WTC11 (cell line): Measurements from ENCODE around the gene R3HDML. TPM values are rescaled to one million over a fixed set of nuclear protein-coding genes. Genes with fewer than 3 reads are reported as not detected.
A peak's percentile ranks its signal among the peaks of the same experiment; 100 is the strongest.

Experiments
- ATAC-seq: fragments of 200-7000 bp; cut with Tn5 transposase; 2 replicates; pipeline ENCODE4 v1.10.0; 2021; ENCODE audit warnings: mild to moderate bottlenecking, moderate library complexity
- CTCF ChIA-PET: fragments of 300-600 bp; sonication (Branson Sonifier 250); formaldehyde crosslinking; loops from one replicate; lab custom pipeline; 2021; ENCODE audit warnings: antibody characterized with exemption; lab: Charles Lee
- POLR2A ChIA-PET: fragments of 350-600 bp; sonication (Branson Sonifier 250); formaldehyde crosslinking; loops from one replicate; lab custom pipeline; 2021; ENCODE audit warnings: antibody characterized with exemption; lab: Charles Lee
- DNase-seq: peaks from one replicate; pipeline ENCODE4 v3.0.0; 2021; ENCODE audit warnings: low spot score
- H3K27ac Mint-ChIP-seq: 2 replicates; pipeline ENCODE4 v1.8.0; 2021; ENCODE audit warnings: mixed read lengths
- H3K27me3 Mint-ChIP-seq: 2 replicates; pipeline ENCODE4 v1.8.0; 2021; ENCODE audit warnings: low read depth, mild to moderate bottlenecking, moderate library complexity, mixed read lengths
- H3K36me3 Mint-ChIP-seq: 2 replicates; pipeline ENCODE4 v1.8.0; 2021; ENCODE audit warnings: mixed read lengths
- H3K4me1 Mint-ChIP-seq: 2 replicates; pipeline ENCODE4 v1.8.0; 2022; ENCODE audit warnings: mixed read lengths
- H3K4me3 Mint-ChIP-seq: 2 replicates; pipeline ENCODE4 v1.8.0; 2021; ENCODE audit warnings: mild to moderate bottlenecking, moderate library complexity, mixed read lengths
- H3K9me3 Mint-ChIP-seq: 2 replicates; pipeline ENCODE4 v1.8.0; 2021; ENCODE audit warnings: mixed read lengths
- ARID4B ChIP-seq: sonication (generic); formaldehyde crosslinking; IDR thresholded peaks from 2 replicates; pipeline ENCODE4 v1.8.0; 2023; ENCODE audit warnings: missing genetic modification reagents, mild to moderate bottlenecking, borderline replicate concordance
- CREM ChIP-seq: sonication (generic); formaldehyde crosslinking; IDR thresholded peaks from 2 replicates; pipeline ENCODE4 v1.8.1; 2022; ENCODE audit warnings: mild to moderate bottlenecking, missing genetic modification reagents, moderate library complexity
- ELF4 ChIP-seq: sonication (generic); formaldehyde crosslinking; IDR thresholded peaks from 2 replicates; pipeline ENCODE4 v1.8.1; 2022; ENCODE audit warnings: low read depth, mild to moderate bottlenecking, moderate library complexity, missing genetic modification reagents
- ETV6 ChIP-seq: sonication (generic); formaldehyde crosslinking; IDR thresholded peaks from 2 replicates; pipeline ENCODE4 v1.8.1; 2022; ENCODE audit warnings: mild to moderate bottlenecking, missing genetic modification reagents
- FOXP1 ChIP-seq: sonication (generic); formaldehyde crosslinking; IDR thresholded peaks from 2 replicates; pipeline ENCODE4 v1.8.0; 2022; ENCODE audit warnings: missing genetic modification reagents, mild to moderate bottlenecking, moderate library complexity, borderline replicate concordance
- GABPB1 ChIP-seq: sonication (generic); formaldehyde crosslinking; IDR thresholded peaks from 2 replicates; pipeline ENCODE4 v1.8.1; 2023; ENCODE audit warnings: mild to moderate bottlenecking, missing genetic modification reagents
- total RNA-seq: library from RNA; stranded (reverse); gene quantifications from 3 replicates; pipeline ENCODE4 v1.2.3, GENCODE V29; 2021
- TF ChIP-seq, protein P1 (sequence below): sonication (generic); formaldehyde crosslinking; IDR thresholded peaks from 2 replicates; pipeline ENCODE4 v1.8.1; 2023; ENCODE audit warnings: mild to moderate bottlenecking, moderate library complexity, missing genetic modification reagents
- TF ChIP-seq, protein P2 (sequence below): sonication (generic); formaldehyde crosslinking; IDR thresholded peaks from 2 replicates; pipeline ENCODE4 v1.8.1; 2022; ENCODE audit warnings: low read depth, missing genetic modification reagents, borderline replicate concordance
- TF ChIP-seq, protein P3 (sequence below): fragments of 250-450 bp; sonication (Bioruptor Pico); IDR thresholded peaks from 2 replicates; pipeline ENCODE4 v2.1.2; 2022; ENCODE audit warnings: mild to moderate bottlenecking, moderate library complexity
- TF ChIP-seq, protein P4 (sequence below): sonication (generic); formaldehyde crosslinking; IDR thresholded peaks from 2 replicates; pipeline ENCODE4 v1.8.0; 2023; ENCODE audit warnings: mild to moderate bottlenecking, missing genetic modification reagents

Gene R3HDML
- total RNA-seq, 1 experiment from 2014 or later, result not detected

DNA sequence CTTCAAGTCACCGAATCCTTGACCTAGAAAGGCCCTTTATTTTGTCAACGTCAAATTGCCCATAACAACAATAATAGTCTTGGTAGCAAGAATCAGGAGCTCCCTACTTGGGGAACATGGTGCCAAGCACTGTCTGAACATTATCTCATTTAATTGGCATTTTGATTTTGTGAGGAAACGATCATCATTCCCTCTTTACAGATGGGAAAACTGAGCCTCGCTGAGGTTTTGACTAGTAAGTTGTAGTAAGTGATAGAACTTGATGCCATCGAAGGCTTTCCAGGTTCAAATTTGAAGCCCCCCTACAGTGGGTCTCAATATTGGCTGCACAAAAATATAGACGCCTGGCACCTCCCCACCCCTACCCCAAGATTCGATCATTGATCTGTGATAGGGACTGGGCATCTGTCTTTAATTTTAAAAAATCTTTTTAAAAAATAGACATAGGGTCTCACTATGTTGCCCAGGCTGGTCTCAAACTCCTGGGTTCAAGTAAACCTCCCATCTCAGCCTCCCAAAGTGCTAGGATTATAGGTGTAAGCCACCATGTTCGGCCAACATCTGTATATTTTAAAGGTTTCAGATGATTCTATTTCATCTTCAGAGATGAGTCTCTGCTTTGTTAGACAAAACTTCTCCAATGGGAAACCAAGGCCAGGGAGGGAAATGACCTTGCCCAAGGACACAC, 55.4 kb downstream of the R3HDML start (continued):
- no peak for TF ChIP-seq ARID4B (CRISPR knock-in tag)
- TF ChIP-seq, protein P1, sequence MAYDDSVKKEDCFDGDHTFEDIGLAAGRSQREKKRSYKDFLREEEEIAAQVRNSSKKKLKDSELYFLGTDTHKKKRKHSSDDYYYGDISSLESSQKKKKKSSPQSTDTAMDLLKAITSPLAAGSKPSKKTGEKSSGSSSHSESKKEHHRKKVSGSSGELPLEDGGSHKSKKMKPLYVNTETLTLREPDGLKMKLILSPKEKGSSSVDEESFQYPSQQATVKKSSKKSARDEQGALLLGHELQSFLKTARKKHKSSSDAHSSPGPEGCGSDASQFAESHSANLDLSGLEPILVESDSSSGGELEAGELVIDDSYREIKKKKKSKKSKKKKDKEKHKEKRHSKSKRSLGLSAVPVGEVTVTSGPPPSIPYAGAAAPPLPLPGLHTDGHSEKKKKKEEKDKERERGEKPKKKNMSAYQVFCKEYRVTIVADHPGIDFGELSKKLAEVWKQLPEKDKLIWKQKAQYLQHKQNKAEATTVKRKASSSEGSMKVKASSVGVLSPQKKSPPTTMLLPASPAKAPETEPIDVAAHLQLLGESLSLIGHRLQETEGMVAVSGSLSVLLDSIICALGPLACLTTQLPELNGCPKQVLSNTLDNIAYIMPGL (CRISPR knock-in tag), result no peak
- TF ChIP-seq, protein P2, sequence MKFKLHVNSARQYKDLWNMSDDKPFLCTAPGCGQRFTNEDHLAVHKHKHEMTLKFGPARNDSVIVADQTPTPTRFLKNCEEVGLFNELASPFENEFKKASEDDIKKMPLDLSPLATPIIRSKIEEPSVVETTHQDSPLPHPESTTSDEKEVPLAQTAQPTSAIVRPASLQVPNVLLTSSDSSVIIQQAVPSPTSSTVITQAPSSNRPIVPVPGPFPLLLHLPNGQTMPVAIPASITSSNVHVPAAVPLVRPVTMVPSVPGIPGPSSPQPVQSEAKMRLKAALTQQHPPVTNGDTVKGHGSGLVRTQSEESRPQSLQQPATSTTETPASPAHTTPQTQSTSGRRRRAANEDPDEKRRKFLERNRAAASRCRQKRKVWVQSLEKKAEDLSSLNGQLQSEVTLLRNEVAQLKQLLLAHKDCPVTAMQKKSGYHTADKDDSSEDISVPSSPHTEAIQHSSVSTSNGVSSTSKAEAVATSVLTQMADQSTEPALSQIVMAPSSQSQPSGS, result no peak

- ChIA-PET CTCF (interaction anchor here (0.6 to 4.0 kb wide), 3 partner anchors 8 to 175 kb away, joined by 3 to 12 read pairs (median 5); no protein-coding TSS in a partner anchor), POLR2A (no interaction called here)
- TF ChIP-seq ETV6 (no peak), ELF4 (no peak), GABPB1 (peak; percentile 87), FOXP1 (CRISPR knock-in tag) (no peak), CREM (CRISPR knock-in tag) (no peak)
- TF ChIP-seq, protein P3, sequence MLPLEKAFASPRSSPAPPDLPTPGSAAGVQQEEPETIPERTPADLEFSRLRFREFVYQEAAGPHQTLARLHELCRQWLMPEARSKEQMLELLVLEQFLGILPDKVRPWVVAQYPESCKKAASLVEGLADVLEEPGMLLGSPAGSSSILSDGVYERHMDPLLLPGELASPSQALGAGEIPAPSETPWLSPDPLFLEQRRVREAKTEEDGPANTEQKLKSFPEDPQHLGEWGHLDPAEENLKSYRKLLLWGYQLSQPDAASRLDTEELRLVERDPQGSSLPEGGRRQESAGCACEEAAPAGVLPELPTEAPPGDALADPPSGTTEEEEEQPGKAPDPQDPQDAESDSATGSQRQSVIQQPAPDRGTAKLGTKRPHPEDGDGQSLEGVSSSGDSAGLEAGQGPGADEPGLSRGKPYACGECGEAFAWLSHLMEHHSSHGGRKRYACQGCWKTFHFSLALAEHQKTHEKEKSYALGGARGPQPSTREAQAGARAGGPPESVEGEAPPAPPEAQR (CRISPR knock-in tag), result no peak
- TF ChIP-seq, protein P4, sequence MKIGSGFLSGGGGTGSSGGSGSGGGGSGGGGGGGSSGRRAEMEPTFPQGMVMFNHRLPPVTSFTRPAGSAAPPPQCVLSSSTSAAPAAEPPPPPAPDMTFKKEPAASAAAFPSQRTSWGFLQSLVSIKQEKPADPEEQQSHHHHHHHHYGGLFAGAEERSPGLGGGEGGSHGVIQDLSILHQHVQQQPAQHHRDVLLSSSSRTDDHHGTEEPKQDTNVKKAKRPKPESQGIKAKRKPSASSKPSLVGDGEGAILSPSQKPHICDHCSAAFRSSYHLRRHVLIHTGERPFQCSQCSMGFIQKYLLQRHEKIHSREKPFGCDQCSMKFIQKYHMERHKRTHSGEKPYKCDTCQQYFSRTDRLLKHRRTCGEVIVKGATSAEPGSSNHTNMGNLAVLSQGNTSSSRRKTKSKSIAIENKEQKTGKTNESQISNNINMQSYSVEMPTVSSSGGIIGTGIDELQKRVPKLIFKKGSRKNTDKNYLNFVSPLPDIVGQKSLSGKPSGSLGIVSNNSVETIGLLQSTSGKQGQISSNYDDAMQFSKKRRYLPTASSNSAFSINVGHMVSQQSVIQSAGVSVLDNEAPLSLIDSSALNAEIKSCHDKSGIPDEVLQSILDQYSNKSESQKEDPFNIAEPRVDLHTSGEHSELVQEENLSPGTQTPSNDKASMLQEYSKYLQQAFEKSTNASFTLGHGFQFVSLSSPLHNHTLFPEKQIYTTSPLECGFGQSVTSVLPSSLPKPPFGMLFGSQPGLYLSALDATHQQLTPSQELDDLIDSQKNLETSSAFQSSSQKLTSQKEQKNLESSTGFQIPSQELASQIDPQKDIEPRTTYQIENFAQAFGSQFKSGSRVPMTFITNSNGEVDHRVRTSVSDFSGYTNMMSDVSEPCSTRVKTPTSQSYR (CRISPR knock-in tag), result no peak
- H3K4me1 Mint-ChIP-seq, result peaks cover 7% of the 10 kb centered on the region
- H3K27me3 Mint-ChIP-seq, result peaks cover 13% of the 10 kb centered on the region
- H3K4me3 Mint-ChIP-seq, result no peak overlapping the region
- no peak overlapping the region for H3K27ac Mint-ChIP-seq
- H3K9me3 Mint-ChIP-seq, result no peaks in the 10 kb centered on the region
- ATAC-seq (no peak), DNase-seq (no peak)
- no peaks in the 10 kb centered on the region for H3K36me3 Mint-ChIP-seq
Observed at GRCh38 chr20:44392776-44393607, 56.1 kb downstream of the R3HDML start.
